HG03175 (cell line): ENCODE data around the gene RCAN2.
A peak's percentile ranks its signal among the peaks of the same experiment; 100 is the strongest.
"Not testable (repeated sequence)": the region's sequence is repeated elsewhere in the genome, so short reads cannot be mapped to it uniquely, and the experiment has no call there.

Experiments used
- ATAC-seq: cut with Tn5 transposase; IDR thresholded peaks from one replicate; pipeline ENCODE4 v1.9.1; 2021; ENCODE audit warnings: mild to moderate bottlenecking, moderate library complexity; ENCODE audit not compliant: unreplicated experiment

The RCAN2 gene

DNA sequence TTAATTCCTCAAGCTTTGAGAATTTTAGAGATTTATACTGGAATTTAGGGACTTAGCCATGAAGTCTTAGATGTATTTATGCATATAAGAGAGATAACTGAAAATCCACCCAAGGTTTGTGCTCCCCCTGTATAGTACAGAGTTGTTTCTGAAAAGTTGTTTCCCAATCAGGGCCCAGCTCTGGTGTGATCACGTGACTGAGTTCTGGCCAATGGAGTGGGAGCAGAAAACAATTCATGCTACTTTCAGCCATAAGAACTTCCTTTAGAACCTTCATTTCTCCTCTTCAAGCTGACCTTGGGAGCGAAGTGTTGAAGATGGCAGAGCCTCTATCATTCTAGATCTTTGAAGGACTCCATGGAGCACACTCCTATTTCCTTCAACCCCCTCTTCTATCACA lies 151.0 kb downstream of the RCAN2 start:
- no peak for ATAC-seq

GRCh38 chr6:46338131-46338530 lies 153.1 kb downstream of the RCAN2 start:
- ATAC-seq = peak; percentile 90

DNA sequence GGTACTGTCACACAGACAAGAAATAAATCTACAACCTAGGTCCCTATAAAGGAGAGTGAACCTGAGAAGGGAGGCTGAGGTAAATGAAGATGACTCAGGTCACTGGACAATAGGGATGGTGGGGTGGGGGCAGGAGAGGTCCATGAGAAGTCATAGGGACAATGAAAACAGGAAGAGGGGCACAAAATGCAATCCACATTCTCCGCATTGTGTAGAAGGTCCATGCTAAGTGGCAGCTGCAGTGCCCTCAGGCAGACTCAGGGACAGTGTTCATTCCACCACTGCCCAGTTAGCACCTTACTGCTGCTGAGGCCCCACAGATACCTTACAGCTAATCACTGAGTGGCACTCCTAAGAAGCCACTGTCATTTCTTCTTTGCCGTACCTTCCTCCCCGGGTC lies 156.8 kb downstream of the RCAN2 start:
- no peak for ATAC-seq

DNA sequence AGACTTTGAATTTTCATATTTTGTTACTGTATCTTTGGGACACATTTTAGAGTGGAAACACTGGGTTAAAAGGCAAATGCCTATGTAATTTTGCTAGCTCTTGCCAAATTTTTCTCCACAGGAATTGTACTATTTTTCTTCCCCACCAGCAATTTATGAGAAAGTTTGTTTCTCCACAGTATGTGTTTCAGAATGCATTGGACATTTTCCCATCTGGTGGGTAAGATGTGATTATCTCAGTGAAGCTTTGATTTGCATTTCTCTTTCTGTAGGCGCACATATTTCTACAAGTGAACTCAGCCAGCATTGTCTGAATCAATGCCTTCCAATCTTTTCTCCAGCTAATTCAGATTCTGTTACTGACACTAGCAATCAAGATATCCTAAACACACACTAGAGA lies 157.8 kb downstream of the RCAN2 start:
- no peak for ATAC-seq

- ATAC-seq = not testable (repeated sequence)
Observed at GRCh38 chr6:46332448-46332847, 158.8 kb downstream of the RCAN2 start.

DNA sequence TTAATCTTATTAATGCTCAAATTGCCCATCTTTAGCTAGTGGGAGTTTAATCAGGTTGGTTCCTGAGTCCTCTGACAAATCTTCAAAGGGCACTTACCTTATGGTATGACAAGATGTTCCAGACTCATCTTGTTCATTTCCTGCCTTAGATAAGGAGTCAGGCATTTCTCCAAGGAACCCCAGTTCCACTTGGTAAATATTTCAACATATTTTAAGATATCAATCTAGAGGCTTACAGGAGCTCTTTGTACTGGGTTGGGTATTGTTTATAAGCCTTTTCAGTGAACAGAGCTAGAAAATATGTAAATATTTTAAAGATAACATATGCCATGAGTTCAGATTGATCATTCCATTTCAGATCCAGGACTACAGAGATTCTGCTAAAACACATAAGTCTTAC lies 159.8 kb downstream of the RCAN2 start:
- ATAC-seq = no peak

DNA sequence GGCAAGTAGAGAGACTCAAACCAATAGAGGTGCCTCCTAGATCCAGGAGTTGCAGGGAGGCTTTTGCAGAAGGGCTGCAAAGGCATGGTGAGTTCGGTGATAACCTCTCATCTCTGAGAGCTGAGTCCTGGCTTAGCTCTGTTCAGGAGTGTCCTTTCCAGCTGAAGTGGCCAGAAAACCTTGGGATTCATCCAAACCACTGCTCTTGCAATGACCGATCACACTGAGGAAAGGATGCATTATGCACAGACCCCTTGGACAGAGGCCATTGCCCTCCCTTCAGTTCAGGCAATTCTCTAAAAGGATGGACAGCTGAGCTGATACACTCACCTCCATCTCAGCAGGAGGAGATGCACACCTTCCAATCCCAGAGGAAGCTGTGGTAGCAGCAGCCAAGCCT lies 161.7 kb downstream of the RCAN2 start:
- no peak for ATAC-seq

DNA sequence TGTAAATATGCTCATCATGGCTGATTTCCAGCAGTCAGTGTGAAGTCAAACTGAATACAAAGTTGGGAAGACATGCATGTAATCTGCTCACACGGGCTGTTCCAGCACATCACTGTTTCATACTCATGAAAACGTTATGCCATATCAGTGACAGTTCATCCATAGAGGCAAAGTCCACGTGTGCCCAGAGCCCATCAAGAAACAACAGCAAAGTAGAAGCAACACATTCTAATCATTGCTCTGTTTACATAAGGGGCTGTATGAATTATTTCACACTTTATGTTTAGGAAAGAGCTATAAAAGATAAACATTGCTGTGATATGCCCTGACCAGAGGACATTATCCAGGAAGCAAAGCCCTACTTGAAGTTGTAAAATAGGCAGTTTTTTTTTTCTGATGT lies 163.5 kb downstream of the RCAN2 start:
- no peak for ATAC-seq

GRCh38 chr6:46325561-46326530 lies 165.4 kb downstream of the RCAN2 start:
- no peak for ATAC-seq

GRCh38 chr6:46324706-46325105 lies 166.5 kb downstream of the RCAN2 start:
- ATAC-seq = no peak

DNA sequence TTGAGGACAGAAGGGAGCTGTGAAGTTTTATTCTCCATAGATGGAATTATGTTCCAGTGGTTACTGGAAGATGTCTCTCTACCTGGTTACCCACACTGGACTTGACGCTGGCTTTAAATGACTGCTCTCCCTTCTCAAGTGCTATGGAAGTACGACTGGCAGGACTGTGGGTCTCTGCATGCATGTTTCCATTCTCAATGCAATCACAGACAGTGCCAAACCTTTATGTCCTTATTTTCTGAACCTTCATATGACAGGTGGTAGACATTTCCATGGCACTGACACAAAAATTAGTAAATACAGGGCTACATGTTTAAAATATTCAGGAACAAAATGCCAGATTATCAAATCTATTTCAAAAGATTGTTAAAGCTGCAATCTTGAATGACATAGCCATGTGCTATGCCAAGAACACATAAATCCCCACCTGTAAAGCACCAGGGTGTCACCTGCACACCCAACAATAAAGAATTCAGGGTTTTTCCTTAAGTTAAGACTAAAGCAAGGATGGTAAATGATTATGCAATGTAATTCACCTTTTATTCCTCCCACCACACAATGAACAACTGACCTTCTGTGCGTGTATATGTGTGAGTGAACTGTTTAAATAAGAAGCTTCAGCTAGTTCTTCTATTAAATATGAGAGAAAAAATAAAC lies 167.2 kb downstream of the RCAN2 start:
- no peak for ATAC-seq

DNA sequence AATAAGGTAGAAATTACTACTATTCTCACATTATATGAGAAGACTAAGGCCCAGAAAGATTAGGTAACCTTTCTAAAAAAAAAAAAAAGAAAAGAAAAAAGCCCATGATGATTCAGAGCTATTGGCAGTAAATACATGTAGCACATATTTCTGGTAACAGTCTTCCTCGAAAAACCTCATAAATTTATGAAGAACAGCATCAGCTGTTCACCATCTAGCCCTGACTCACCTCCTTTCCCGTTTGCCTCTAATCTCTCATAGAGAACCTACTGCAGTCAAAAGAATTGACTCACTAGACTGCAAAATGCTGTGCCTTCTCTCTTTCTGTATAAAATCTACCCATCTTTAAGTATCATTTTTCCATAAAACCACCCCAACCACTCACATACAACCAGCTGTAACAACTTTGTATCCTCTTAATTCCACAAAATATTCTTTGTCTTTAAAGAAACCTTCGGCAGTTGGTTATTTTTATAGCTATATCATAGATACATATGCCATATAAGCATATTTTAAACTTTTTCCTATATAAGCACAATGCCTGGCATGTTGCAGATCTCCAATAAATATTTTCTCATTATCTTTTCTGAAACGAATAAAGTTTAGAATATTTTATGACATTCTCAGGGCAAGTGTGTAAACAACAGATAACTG lies 167.8 kb downstream of the RCAN2 start:
- no peak for ATAC-seq

DNA sequence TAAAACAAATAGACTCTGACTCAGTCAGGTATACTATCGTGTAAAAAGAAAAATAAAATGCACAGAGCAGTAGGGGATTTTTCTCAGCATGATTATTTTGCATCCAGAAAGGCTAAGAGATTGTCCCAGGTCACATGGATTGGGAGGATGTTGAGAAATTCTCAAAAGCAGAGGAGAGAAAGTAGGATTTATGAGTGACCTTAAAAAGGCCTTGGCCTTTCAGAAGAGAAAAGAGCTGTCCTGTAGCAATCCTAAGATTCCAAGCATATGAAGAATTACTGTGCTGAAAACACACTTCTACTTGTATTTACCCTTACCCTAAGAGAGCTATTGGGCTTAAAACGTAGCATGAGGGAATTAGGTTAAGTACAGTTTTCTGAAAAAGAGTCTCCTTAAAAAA lies 170.7 kb downstream of the RCAN2 start:
- no peak for ATAC-seq

- no peak for ATAC-seq
Observed at GRCh38 chr6:46315589-46315988, 175.7 kb downstream of the RCAN2 start.

GRCh38 chr6:46312654-46313053 lies 178.6 kb downstream of the RCAN2 start:
- no peak for ATAC-seq

DNA sequence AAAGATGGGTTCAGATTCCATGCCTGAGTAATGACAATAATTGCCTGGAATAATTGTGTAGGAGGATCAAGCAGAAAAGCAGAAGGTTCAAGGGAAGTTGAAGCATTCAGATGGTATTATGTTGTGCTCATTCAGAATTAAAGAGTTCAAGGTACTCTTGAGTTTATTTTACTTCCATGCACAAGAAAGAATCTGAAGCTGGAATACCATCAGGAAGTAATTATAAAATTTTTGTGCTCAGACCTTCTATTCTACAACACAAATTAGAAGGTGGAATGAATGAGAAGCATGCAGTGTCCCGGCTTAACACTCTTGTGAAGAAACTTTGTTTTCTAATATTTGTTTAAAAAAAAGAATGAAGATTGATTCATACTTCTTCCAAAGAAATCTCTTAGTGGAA lies 181.1 kb downstream of the RCAN2 start:
- no peak for ATAC-seq

- ATAC-seq = no peak
Observed at GRCh38 chr6:46306431-46306830, 184.8 kb downstream of the RCAN2 start.

DNA sequence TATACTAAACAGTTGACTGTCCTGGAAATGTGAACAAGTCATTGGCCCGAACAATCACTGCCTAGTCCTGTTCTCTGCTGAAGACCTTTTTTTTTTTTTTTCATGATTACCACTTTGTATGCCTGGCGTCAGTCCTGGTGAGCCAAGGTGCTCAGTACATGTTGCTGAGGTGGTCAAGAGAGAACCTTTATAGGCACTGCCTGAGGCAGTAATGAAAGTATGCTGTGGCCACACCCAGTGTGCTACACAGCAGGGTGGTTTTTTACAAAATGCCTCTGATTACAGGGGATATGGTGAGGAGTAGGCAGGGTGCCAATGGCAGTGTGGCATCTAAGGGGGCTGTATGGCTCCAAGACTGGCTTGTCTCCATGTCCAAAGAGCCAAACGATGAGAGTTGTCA lies 185.4 kb downstream of the RCAN2 start:
- no peak for ATAC-seq

DNA sequence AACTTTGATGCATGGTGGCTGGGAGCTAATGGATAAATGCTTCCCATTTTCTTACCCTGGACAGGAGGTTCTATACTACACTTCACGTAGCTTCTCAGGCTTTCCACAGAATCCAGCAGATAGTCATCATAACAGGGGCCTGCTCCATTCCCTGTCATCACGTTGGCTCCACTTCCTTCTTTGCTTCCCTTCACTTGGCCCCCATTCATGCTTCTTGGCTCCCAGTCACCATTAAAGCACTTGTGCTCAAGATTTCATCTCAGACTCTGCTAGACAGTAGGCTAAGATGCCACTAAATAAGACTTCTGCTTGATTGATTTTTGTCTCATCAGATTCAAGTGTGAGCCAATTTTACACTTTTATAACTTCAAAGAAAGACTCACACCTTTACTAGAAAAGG lies 186.0 kb downstream of the RCAN2 start:
- no peak for ATAC-seq

GRCh38 chr6:46302816-46303215 lies 188.4 kb downstream of the RCAN2 start:
- no peak for ATAC-seq

DNA sequence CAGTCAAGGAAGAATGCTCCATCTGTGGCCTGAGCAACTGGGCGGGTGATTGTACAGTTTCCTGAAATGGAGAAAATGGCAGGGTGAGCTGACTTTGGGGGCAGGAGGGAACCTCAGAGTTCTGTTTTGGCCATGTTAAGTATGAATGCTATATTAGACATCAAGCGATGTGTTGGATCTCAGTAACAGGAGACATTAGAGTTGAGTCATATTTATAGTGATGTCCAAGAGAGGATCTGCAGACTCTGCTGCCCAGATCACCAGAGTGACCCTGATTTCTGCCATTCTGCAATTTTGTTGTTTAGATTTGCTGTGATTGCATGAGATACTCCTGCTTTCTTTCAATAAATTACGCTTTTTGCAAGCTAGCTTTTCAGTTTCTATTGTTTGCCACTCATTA lies 189.1 kb downstream of the RCAN2 start:
- ATAC-seq = no peak

- ATAC-seq = no peak
Observed at GRCh38 chr6:46299253-46299652, 192.0 kb downstream of the RCAN2 start.
